Nucleus accumbens (tissue), 56 donors: ENCODE measurements around the gene MYH14.

Experiments used
- DNase-seq, 56 donors: peaks; one replicate each; lab custom pipeline; 2025; lab: John Stamatoyannopoulos, UW

Gene MYH14

GRCh38 chr19:50281491-50281890, 78.1 kb downstream of the MYH14 start:
- no peak for DNase-seq

DNA sequence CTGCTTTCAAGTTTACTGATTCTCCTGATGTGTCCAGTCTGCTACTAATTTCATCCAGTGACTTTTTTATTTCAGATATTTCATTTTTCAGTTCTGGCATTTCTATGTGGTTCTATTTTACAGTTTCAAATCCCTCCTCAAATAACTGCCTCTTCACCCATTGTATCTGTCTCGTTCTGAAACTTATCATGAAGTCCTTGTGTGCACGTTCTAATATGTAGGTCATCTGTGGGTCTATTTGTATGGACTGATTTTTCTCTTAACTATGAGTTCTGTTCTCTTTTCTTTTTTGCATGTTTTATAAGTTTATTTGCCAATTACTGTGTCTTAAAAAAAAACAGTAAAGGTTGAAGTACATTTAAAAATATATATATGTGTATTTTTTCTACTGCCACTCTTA, 82.4 kb downstream of the MYH14 start:
- DNase-seq: no peak

DNA sequence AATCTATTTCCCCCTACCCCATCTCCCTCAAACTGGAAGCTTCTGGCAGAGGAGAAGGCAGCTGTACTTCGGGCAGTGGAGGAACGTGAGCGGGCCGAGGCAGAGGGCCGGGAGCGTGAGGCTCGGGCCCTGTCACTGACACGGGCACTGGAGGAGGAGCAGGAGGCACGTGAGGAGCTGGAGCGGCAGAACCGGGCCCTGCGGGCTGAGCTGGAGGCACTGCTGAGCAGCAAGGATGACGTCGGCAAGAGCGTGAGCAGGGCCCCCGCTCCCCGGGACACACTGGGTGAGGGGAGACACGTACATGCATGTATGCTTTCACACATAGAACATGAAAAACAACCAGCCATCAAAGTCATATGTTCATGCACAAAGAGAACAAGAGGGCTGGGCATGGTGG, 83.0 kb downstream of the MYH14 start:
- no peak for DNase-seq

- no peak for DNase-seq
These were observed 83.9 kb downstream of the MYH14 start for GRCh38 chr19:50287331-50287730.

DNA sequence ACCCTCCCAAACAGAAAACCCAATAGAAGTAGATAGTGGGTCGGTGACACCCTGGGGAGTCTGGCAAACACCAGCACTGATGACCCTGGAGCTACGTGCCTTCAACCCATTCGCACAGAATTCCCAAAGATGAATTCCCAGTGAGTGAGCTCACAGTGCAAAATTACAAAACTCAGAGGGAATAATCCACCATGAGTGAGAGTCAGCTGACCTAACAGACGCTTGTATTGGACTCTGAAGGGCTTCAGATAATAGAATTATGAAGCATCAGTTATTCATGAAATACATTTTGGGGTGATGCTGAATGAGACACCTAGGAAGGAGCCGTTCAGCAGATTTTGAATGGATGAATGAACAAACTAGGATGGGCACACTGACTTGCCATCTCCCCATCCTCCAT, 85.5 kb downstream of the MYH14 start:
- no peak for DNase-seq

GRCh38 chr19:50290011-50290410, 86.6 kb downstream of the MYH14 start:
- DNase-seq: no peak

DNA sequence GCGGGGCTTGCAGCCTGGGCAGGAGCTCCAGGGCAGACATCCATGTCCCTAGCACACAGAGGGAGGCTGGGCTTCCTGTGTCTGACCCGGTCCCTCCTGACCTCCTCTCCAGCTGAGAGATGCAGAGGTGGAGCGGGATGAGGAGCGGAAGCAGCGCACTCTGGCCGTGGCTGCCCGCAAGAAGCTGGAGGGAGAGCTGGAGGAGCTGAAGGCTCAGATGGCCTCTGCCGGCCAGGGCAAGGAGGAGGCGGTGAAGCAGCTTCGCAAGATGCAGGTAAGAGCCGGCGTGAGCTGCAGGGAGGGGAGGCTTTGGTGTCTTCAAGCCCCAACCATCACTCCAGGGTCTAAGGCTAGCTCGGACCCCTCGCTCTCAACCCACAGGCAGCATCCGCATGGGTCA, 87.4 kb downstream of the MYH14 start:
- DNase-seq: no peak

DNA sequence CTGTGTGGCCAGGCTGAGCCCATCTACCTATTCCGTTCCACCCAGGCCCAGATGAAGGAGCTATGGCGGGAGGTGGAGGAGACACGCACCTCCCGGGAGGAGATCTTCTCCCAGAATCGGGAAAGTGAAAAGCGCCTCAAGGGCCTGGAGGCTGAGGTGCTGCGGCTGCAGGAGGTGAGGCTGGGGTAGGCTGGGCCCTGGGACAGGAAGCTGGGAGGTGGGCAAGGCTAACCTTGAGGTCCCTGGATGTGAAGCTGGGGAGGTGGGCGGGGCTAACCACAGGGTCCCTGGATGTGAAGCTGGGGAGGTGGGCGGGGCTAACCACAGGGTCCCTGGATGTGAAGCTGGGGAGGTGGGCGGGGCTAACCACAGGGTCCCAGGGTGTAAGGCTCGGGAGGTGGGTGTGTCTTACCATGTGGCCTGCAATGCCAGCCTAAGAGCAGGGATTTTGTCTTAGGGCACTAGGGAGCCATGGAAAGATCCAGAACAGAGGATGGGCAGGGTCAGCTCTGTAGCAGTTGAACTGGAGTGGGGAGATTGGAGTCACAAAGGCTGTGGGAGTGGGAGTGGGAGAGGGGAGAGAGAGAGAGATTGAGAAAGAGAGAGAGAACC, 88.9 kb downstream of the MYH14 start:
- DNase-seq: no peak

- DNase-seq: no peak
These were observed 90.0 kb downstream of the MYH14 start for GRCh38 chr19:50293263-50294004.

DNA sequence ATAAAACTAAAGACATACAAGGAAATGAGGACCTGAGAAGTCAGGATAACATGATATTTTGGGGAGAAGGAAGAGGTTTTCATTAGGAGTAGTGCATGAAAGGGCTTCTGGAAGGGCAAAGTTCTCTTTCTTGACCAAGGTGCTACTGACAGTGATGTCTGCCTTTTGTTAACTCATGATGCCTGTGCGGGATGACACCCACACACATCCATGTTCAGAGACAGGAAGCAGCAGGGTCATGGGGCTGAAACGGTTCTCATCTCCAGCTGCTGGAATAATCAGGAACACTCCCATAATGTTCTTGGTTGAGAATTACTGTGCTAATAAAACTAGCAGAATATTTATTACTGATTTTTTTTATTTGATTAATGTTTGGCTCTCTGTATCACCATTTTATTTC, 96.6 kb downstream of the MYH14 start:
- DNase-seq: no peak

- DNase-seq: peak in 2 of 56 donors; percentile 9 to 25
These were observed 97.6 kb downstream of the MYH14 start for GRCh38 chr19:50300814-50301606.

DNA sequence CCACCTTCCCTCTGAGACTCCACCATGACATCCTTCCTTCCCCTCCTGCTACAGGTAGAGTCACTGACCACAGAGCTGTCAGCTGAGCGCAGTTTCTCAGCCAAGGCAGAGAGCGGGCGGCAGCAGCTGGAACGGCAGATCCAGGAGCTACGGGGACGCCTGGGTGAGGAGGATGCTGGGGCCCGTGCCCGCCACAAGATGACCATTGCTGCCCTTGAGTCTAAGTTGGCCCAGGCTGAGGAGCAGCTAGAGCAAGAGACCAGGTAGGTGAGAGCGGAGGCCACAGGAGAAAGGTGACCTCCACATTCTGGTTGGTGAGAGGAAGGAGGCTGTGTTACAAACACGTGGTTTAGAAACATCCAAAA, 98.2 kb downstream of the MYH14 start:
- no peak for DNase-seq

- DNase-seq: no peak
These were observed 100.1 kb downstream of the MYH14 start for GRCh38 chr19:50303558-50303957.

GRCh38 chr19:50308991-50309390, 105.6 kb downstream of the MYH14 start:
- DNase-seq: no peak

DNA sequence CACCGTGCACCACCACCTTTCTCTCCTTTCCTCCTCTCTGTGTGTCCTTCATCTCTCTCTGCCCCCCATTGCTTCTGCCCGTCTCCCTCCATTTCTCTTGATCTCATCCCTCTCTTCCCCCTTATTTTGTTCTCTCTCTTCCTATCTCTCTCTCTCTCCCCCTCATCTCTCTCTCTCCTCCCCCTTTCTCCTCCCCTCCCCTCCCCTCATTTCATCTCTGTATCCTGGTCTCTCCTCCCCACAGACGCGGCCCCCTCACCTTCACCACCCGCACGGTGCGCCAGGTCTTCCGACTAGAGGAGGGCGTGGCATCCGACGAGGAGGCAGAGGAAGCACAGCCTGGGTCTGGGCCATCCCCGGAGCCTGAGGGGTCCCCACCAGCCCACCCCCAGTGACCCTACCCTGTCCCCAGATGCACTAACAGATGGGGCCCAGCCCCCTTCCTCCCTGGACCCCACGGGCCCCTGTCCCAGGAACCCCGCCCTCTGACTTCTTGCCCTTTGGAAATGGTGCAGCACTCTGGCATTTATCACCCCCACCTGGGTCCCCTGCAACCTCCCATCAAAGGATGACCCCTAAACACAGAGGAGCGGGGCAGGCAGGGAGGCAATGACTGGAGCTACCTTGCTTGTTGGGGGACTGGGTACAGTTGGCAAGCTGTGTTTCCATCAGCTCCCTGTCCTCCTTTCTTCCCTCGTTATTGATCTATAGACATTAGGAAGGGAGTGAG, 106.1 kb downstream of the MYH14 start:
- DNase-seq: no peak

- no peak for DNase-seq
These were observed 107.5 kb downstream of the MYH14 start for GRCh38 chr19:50310759-50311465.

- DNase-seq: peak in 15 of 56 donors; percentile 4 to 59 (median 25)
These were observed 108.6 kb downstream of the MYH14 start for GRCh38 chr19:50311723-50312635.

- no peak for DNase-seq
These were observed 109.8 kb downstream of the MYH14 start for GRCh38 chr19:50312967-50313811.
